HG03039 (cell line): ENCODE results near the gene BEGAIN.

Source experiments
- ATAC-seq: cut with Tn5 transposase; IDR thresholded peaks from one replicate; pipeline ENCODE4 v1.9.1; 2021; ENCODE audit warnings: mild to moderate bottlenecking, moderate library complexity; ENCODE audit not compliant: unreplicated experiment

The BEGAIN gene

DNA sequence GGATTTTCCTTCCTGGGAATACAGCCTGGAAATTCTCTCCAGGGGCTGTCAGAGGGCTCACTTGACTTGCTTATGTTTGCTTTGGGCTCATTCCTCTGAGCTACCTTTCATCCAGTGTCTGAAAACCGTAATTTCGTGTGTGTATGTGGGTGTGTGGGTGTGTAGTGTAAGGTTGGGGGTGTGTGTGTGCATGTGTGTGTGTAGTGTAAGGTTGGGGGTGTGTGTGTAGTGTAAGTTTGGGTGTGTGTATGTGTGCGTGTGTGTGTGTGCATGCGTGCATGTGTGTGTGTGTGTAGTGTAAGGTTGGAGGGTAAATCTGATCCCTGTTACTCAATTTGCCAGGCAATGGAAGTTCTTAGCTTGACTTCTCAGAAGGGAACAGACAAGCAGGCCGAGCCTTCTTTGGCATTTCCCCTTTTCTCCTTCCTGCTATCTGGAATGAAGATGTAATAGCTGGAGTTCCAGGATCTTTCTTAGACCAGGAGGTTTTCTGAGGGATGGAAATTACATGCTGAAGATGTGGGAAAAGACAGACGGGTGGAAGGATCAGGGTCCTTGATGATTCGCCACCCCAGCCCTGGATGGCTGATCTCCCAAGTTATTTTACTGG lies 15.5 kb upstream of the BEGAIN start:
- no peak for ATAC-seq

- no peak for ATAC-seq
Observed at GRCh38 chr14:100601914-100602313, 14.7 kb upstream of the BEGAIN start.

DNA sequence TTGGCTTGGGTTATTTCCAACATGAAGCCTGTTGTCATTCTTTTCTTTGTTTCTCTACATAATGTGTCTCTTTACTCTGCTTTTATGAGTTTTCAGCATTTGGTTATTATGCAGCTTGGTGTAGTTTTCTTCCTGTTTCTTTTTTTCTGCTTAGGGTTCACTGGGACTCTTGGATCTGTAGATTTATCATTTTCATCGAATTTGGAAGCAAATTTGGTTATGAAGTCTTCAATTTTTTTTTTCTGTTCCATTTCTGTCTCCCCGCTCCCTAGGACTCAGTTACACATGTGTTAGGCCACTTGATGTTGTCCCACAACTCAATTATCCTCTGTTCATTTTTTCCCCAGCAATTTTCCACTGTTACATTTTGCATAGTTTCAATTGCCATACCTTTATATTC lies 13.8 kb upstream of the BEGAIN start:
- no peak for ATAC-seq

- ATAC-seq = no peak
Observed at GRCh38 chr14:100599981-100600380, 12.8 kb upstream of the BEGAIN start.

DNA sequence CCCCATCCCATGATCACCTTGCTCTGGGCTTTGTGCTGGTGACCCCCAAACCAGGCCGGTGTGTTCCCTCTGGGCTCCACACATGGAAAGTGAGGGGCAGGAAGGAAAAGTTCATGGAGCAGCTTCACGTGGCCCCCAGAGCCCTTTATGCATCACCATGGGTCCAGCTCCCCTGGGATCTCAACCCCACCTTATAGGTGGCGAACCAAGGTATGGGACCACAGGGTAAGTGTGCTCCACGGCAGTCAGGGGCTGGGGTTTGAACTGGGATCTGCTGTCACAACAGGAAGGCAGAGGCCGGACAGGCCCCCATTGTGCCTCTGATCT lies 7.4 kb upstream of the BEGAIN start:
- ATAC-seq = no peak

DNA sequence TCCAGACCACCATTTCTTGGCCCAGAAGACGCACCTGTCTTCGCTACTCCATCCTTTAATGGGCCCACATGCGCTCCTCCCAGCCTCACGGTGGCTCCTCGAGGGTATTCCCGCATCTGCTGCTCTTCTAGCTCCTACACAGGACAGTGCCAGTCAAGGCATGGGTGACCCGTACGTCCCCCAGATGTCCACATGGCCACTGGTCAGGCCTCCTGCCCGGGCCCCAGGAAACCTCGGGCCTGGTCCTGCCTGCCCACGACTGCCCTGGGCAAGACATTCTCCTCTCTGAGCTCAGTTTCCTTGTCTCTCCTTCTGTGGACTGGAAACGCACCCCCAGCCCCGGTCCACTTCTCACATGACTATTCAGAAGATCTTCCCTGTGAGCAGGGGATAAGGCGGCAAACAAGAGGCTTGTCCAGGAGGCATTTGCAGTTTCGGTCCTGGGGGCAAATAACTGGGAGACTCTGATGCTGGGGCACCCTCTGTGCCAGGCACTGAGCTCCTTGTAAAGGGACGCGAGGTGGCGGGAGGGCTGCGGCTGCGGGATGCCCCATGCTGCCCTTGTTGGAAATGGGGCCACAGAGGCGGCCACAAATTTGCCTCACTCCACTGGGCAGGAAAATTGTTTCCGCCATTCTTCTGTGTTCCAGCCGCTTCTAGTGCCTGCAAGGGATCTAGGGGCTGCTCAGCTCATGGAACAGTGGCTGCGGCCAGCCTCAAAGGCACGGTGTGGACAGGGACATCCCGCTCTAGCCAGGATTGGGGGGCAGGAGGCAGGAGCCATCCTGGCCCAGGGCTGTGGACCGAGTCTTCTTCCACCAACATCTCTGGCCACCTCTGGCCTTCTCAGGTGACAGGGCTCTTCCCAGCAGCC lies 6.8 kb upstream of the BEGAIN start:
- ATAC-seq = no peak

GRCh38 chr14:100592972-100593371 lies 5.8 kb upstream of the BEGAIN start:
- ATAC-seq = no peak

- no peak for ATAC-seq
Observed at GRCh38 chr14:100592461-100592891, 5.3 kb upstream of the BEGAIN start.

GRCh38 chr14:100591453-100592371 lies 4.5 kb upstream of the BEGAIN start:
- ATAC-seq = no peak

DNA sequence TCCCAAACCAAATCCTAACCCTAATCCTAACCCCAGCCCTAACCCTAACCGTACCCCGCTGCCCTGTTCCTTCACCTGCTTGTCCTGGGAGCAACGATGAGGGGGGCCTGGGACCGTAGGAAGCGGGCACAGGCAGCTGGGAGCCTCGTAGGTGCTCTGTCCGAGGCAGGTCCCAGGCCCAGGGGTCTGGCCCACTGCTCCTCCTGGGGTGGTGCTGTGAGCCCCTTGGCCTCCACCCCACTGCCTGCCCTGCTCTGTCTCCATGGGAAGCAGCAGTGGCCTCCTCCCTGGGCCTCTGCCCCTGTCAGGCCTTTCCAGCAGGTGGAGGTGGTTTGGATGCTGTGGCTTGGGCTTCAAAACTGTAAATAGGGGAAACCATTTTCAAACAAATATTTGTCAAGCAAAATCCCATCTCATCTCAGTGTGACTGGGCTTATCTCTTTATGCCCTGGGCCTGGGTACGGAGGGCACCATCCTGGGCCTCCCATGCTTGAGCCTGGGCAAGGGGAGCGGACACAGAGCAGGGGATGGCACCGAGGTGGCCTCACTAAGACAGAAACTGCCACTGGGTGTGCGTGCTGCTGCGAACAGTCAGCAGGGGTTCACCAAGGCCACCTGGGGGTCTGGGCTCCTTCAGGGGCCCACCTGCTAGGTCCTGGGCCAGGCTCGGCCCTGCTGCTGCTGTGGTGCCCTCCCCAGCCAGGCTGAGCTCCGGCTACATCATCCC lies 3.7 kb upstream of the BEGAIN start:
- ATAC-seq = no peak

DNA sequence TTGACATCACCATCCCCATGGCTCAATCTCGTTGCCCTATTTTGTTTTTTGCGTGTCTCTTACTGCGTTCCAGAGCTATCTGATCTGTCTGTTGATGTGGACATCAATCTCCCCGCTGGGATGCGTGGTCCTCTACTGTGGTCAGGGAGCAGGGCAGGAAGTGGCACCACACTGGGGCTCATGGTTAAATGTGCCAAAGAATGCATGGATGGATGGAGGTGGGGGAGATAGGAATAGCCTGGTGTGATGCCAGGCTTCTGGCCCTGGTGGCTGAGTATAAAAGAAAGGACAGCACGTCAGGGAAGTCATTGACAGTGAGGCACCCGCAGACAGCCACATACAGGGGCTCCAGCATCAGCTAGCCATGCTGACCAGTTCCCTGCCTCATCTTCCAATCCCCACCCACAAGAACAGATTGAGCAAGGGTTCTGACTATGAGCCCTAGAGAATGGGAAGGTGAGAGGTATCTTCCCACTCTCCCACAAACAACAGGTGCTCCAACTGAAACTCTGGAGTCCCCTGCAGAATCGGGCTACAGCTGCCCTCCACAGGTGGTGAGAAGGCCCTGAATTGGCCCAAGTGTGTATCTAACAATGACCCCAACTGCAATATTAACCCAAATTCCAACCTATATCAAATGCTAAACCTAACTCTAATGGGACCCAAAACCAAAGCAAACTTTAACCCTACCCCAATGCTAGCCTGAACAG lies 2.7 kb upstream of the BEGAIN start:
- no peak for ATAC-seq

DNA sequence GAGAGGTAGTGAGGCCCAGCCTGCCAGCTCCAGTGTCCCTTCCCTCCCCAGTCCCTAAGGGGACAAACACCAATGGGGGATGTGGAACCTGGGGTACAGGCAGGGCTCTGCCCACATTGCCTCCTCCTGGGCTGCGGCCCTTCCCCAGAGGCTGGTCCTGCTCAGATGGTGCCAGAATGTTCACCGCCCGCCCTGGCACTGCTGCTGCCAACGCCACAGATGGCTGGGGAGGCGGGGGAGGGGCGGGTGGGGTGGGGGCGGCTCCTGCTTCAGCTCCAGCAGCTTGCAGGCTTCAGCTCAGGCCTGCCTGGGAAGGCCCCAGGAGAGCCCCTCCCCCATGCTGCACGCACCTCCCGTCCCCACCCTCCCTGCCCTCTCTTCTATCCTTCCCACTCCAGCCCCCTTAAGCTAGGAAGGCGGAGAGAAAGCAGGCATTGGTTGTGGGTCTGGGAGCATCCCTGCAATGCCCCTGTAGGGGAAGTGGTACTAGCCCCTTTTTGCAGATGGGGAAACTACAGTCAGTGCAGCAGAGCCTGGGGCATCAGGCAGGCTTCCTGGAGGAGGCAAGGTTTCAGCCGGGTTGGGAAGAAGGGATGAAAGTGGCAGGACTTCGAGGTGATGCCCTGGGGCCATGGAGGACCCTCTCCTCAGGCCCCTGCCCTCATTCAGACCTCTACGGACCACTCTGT lies 2.0 kb upstream of the BEGAIN start:
- no peak for ATAC-seq

- ATAC-seq = no peak
Observed at GRCh38 chr14:100588671-100589070, 1.5 kb upstream of the BEGAIN start.

GRCh38 chr14:100587763-100588411 lies 670 bp upstream of the BEGAIN start:
- ATAC-seq = no peak

- ATAC-seq = no peak
Observed at GRCh38 chr14:100586403-100587085, 673 bp downstream of the BEGAIN start.

GRCh38 chr14:100586153-100586402 lies 1.1 kb downstream of the BEGAIN start:
- ATAC-seq = no peak

DNA sequence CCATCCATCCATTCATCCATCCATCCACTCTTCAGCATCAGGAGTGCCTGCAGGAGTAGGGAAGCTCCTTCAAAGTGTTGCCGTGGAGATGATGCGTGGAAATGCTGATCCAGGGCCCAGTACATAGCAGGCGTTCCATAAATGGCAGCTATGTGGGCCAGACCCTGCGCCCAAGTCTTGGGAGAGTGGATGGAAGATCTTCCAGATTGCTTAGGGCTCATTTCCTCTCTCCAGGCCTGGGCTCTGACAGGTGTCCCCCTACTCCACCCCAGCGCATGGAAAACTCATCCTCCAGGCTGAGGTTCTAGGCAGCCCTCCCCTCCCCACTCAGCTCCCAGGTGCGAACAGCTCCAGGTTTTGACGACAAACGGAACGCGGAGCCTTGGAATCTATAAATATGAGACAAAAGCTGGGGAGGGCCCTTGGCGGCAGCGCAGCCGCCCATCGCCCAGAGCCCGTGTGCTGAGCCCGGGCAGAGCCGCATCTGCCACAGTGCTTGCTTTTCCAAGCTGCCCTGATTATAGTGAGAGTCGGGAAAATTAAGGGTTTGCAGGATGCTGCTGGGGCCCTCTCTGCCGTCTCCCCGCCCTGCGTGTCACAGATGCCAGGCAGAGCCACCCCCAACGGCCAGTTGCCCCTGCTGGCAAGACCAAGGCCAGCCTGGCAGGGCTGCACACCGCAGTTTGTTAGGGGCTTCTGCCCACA lies 1.6 kb downstream of the BEGAIN start:
- no peak for ATAC-seq
